HEK293 (cell line): ENCODE measurements around the gene CCDC102B.

Experiments
- ZNF114 ChIP-seq: fragments of 450-650 bp; formaldehyde crosslinking; IDR thresholded peaks from 2 replicates; pipeline ENCODE4 v1.5.0; 2017; ENCODE audit warnings: missing biosample characterization, missing genetic modification characterization
- TF ChIP-seq, protein P1 (sequence below): fragments of 450-650 bp; formaldehyde crosslinking; IDR thresholded peaks from 2 replicates; pipeline ENCODE4 v1.5.1; 2016; ENCODE audit warnings: missing biosample characterization, missing genetic modification characterization
- TF ChIP-seq, protein P2 (sequence below): sonication (generic); formaldehyde crosslinking; IDR thresholded peaks from 2 replicates; pipeline ENCODE4 v1.8.1; 2022; ENCODE audit warnings: mild to moderate bottlenecking, moderate library complexity, missing genetic modification reagents

DNA sequence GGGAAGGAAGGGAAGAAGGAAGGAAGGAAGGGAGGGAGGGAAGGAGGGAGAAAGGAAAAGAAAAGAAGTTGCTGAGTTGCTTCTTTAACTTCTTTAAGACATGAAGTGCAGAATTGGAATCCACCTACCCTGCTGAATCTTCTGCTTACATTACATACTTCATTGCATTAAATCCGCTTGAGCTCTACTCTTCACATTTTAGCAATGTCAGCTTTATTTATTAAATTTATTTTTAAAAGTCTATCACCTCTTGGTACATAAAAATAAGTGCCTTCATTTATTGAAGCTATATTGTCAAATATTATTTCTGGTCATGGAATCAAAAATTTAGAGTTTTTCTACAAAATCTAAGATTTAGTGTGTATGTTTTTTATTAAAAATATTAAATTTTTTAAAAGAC lies 284.6 kb downstream of the CCDC102B start:
- TF ChIP-seq, protein P1, sequence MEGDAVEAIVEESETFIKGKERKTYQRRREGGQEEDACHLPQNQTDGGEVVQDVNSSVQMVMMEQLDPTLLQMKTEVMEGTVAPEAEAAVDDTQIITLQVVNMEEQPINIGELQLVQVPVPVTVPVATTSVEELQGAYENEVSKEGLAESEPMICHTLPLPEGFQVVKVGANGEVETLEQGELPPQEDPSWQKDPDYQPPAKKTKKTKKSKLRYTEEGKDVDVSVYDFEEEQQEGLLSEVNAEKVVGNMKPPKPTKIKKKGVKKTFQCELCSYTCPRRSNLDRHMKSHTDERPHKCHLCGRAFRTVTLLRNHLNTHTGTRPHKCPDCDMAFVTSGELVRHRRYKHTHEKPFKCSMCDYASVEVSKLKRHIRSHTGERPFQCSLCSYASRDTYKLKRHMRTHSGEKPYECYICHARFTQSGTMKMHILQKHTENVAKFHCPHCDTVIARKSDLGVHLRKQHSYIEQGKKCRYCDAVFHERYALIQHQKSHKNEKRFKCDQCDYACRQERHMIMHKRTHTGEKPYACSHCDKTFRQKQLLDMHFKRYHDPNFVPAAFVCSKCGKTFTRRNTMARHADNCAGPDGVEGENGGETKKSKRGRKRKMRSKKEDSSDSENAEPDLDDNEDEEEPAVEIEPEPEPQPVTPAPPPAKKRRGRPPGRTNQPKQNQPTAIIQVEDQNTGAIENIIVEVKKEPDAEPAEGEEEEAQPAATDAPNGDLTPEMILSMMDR: no peak
- TF ChIP-seq ZNF114 (tag by site-specific recombination): no peak
- TF ChIP-seq, protein P2, sequence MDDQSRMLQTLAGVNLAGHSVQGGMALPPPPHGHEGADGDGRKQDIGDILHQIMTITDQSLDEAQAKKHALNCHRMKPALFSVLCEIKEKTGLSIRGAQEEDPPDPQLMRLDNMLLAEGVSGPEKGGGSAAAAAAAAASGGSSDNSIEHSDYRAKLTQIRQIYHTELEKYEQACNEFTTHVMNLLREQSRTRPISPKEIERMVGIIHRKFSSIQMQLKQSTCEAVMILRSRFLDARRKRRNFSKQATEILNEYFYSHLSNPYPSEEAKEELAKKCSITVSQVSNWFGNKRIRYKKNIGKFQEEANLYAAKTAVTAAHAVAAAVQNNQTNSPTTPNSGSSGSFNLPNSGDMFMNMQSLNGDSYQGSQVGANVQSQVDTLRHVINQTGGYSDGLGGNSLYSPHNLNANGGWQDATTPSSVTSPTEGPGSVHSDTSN (CRISPR knock-in tag): no peak
